Stimulated activated CD4-positive, alpha-beta T cell treated with anti-CD3 and anti-CD28 coated beads, TNF-alpha, amount 100 ng/mL, for 24 hours (primary cell): ENCODE results near the gene GINS2.
A peak's percentile ranks its signal among the peaks of the same experiment; 100 is the strongest.

Experiments
- DNase-seq, 3 experiments: peaks; one replicate each; pipeline ENCODE4 v3.0.0-alpha.2; 2020; ENCODE audit warnings: low read depth in 3 of 3

Gene GINS2

GRCh38 chr16:85654251-85655095, 34.3 kb downstream of the GINS2 start:
- DNase-seq: no peak

- DNase-seq: no peak
These were observed 35.4 kb downstream of the GINS2 start for GRCh38 chr16:85653290-85653891.

- DNase-seq: peak in 1 of 3 experiments; percentile 9
These were observed 36.1 kb downstream of the GINS2 start for GRCh38 chr16:85652431-85653221.

GRCh38 chr16:85651629-85652430, 36.9 kb downstream of the GINS2 start:
- DNase-seq: no peak

- DNase-seq: no peak
These were observed 37.7 kb downstream of the GINS2 start for GRCh38 chr16:85650844-85651628.

GRCh38 chr16:85650135-85650843, 38.5 kb downstream of the GINS2 start:
- no peak for DNase-seq

GRCh38 chr16:85649411-85650134, 39.2 kb downstream of the GINS2 start:
- DNase-seq: no peak

- no peak for DNase-seq
These were observed 39.9 kb downstream of the GINS2 start for GRCh38 chr16:85648805-85649204.

GRCh38 chr16:85648070-85648714, 40.6 kb downstream of the GINS2 start:
- DNase-seq: no peak

GRCh38 chr16:85646976-85647375, 41.8 kb downstream of the GINS2 start:
- no peak for DNase-seq

- DNase-seq: no peak
These were observed 42.3 kb downstream of the GINS2 start for GRCh38 chr16:85646358-85646907.

GRCh38 chr16:85645021-85645589, 43.6 kb downstream of the GINS2 start:
- no peak for DNase-seq

GRCh38 chr16:85644093-85644712, 44.6 kb downstream of the GINS2 start:
- DNase-seq: no peak

- no peak for DNase-seq
These were observed 45.1 kb downstream of the GINS2 start for GRCh38 chr16:85643631-85644030.

- DNase-seq: no peak
These were observed 45.9 kb downstream of the GINS2 start for GRCh38 chr16:85642762-85643358.

GRCh38 chr16:85641776-85642176, 47.0 kb downstream of the GINS2 start:
- DNase-seq: no peak

GRCh38 chr16:85641305-85641704, 47.4 kb downstream of the GINS2 start:
- DNase-seq: no peak
